Astrocyte of the cerebellum (primary cell): ENCODE data around the gene ZFR2.

Experiments
- DNase-seq: peaks from one replicate; pipeline ENCODE4 v3.0.0-alpha.2; 2011; ENCODE audit warnings: low read depth
- H3K4me3 ChIP-seq: 2 replicates; pipeline ENCODE4 v1.5.1; 2011; ENCODE audit warnings: mild to moderate bottlenecking, low read depth, low read length, moderate library complexity
- in situ Hi-C: cut with HindIII; loops from 2 replicates; pipeline ENCODE4 v1.10.0; 2017; ENCODE audit warnings: low sequenced_read_pairs
- TF ChIP-seq, protein P1 (sequence below): IDR thresholded peaks from 2 replicates; pipeline ENCODE4 v1.5.1; 2012; ENCODE audit warnings: low read length, low read depth, moderate library complexity, mild to moderate bottlenecking; ENCODE audit errors: missing control alignments

Gene ZFR2

DNA sequence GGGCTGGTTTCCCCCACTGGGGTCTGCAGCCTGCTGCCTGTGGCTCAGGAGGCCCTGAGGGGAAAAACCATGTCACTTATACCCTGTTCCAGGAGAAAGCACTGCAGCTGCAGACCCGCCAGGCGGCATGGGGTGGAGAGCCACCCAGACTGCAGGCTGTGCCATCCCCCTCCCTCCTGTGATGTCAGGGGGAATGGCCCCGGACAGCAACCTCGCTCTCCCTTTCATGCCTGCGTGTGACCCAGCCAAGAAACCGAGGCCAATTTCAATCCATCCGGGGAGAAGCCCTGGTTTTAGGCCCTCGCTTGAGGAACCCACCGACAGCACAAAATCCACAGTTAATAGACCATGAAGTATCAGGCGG is 45.5 kb downstream of the ZFR2 start:
- no peak for DNase-seq
- TF ChIP-seq, protein P1, sequence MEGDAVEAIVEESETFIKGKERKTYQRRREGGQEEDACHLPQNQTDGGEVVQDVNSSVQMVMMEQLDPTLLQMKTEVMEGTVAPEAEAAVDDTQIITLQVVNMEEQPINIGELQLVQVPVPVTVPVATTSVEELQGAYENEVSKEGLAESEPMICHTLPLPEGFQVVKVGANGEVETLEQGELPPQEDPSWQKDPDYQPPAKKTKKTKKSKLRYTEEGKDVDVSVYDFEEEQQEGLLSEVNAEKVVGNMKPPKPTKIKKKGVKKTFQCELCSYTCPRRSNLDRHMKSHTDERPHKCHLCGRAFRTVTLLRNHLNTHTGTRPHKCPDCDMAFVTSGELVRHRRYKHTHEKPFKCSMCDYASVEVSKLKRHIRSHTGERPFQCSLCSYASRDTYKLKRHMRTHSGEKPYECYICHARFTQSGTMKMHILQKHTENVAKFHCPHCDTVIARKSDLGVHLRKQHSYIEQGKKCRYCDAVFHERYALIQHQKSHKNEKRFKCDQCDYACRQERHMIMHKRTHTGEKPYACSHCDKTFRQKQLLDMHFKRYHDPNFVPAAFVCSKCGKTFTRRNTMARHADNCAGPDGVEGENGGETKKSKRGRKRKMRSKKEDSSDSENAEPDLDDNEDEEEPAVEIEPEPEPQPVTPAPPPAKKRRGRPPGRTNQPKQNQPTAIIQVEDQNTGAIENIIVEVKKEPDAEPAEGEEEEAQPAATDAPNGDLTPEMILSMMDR: no peak
- in situ Hi-C loops: no loop called here
- no peak overlapping the region for H3K4me3 ChIP-seq

GRCh38 chr19:3822683-3823349 is 46.0 kb downstream of the ZFR2 start:
- TF ChIP-seq, protein P1: no peak
- DNase-seq: no peak
- in situ Hi-C loops: no loop called here
- no peak overlapping the region for H3K4me3 ChIP-seq

GRCh38 chr19:3821857-3822364 is 46.9 kb downstream of the ZFR2 start:
- H3K4me3 ChIP-seq: no peak overlapping the region
- no peak for DNase-seq
- TF ChIP-seq, protein P1: peak; percentile 87
- in situ Hi-C loops: no loop called here

GRCh38 chr19:3821156-3821555 is 47.7 kb downstream of the ZFR2 start:
- TF ChIP-seq, protein P1: no peak

DNA sequence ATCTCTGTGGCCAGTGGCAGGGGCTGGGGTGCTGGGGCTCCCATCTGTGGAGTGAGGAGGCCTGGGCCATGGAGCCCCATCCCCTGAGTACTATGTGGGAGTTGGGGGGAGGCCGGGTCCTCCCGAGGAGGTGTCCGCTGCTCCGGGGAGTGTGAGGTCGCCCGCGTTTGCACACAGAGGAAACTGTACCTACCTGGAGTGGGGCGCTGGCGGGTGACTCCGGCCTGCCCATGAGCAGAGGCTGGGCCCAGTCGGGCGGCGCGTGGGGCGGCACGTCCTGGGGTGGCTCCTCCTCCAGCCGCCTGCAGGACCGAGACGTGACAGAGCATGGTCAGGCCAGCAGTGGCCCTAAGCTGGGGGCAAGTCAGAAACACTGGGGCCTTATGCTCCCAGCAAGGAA is 48.8 kb downstream of the ZFR2 start:
- no peak for DNase-seq
- TF ChIP-seq, protein P1: no peak
- in situ Hi-C loops: no loop called here
- no peak overlapping the region for H3K4me3 ChIP-seq

More at GRCh38 chr19:3821156-3821555, 47.7 kb downstream of the ZFR2 start:
- no peak overlapping the region for H3K4me3 ChIP-seq
- DNase-seq: no peak
- in situ Hi-C loops: no loop called here

GRCh38 chr19:3818918-3819317 is 49.9 kb downstream of the ZFR2 start:
- in situ Hi-C loops: no loop called here
- TF ChIP-seq, protein P1: no peak
- no peak for DNase-seq
- no peak overlapping the region for H3K4me3 ChIP-seq
